GM18861 (cell line): ENCODE results near the gene ZBTB20.

Experiments
- ATAC-seq: cut with Tn5 transposase; IDR thresholded peaks from one replicate; pipeline ENCODE4 v1.9.1; 2021; ENCODE audit not compliant: unreplicated experiment

ZBTB20 gene

DNA sequence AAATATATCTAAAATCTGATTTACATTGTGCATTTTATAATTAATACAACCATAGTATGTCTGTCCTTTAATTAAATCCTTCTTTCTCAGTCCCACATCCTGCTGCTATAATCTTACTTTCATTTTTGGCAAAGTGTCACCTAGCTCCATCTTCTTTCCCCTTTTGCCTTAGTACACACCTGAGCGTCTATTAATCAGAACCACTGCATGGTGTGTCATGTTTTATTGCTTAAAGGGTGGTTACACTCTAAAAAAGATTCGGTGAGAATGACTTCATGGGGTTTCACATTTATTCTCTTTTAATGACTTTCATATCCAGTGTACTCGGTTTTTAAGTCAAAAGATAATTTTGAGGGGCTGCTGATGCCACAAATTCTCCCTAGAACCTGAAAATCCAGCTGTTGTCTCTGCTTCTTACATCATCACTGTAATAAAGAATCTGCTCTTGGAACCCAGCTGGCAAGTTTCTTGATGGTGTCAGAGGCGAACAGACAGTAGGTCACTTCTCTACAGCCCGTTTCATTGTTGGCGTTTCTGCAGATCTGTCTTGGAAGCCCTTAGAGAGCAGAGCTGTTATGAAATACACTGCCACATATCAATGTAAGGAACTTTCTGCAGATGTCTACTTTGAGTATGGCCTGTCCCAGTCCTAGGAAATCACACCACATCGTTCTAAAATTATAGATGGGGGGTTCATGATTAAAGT, 753.6 kb downstream of the ZBTB20 start:
- ATAC-seq: no peak

DNA sequence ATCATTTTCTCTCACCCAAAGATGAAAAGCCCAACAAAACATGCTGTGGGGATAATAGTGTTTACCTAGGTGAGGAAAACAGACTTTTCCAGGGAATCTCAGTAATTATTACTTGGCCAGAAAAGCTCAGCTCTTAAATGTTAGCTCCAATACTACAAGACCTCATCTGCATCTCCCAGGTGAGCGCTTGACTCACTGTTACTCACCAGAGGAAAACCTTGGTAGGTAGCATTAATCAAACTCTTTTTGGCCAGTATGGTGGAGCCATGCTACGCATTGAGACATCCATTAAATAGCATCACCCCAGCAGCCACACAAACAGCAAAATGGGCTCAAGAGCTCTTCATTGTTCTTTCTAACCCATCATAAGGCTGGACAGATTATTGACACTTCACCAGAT, 754.3 kb downstream of the ZBTB20 start:
- no peak for ATAC-seq

- ATAC-seq: no peak
These were observed 757.9 kb downstream of the ZBTB20 start for GRCh38 chr3:114389156-114389555.

- ATAC-seq: no peak
These were observed 762.6 kb downstream of the ZBTB20 start for GRCh38 chr3:114384558-114384903.

DNA sequence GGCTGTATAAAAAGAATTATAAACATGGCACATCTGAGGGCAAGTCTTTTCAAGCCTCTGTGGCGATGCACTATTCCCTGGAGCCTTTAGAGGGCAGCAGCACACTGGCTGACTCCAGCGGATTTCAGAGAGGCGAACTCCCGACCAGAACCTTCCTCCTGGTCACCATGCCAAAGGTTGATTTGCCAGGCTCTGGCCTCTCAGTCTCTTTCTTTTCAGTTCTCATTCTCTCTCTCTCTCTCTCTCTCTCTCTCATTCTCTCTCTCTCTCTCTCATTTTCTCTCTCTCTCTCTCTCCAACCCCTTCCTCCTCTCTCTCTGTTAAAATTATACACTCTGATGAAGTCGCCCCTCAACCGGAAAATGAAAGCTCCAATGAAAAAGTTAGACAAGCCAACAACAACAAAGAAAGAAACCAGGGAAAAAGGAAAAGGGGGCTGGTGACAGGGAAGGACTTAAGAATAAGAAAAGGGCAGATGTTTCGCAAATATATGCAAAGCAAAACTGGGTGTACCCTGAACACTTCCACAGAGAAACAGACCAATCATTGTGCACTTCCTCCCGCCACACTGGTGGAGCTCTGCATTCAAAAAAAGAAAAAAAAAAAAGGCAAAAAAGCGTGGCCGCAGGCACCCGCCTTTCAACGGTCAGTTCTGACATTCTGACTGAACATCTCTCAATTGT, 763.1 kb downstream of the ZBTB20 start:
- ATAC-seq: peak; percentile 84

DNA sequence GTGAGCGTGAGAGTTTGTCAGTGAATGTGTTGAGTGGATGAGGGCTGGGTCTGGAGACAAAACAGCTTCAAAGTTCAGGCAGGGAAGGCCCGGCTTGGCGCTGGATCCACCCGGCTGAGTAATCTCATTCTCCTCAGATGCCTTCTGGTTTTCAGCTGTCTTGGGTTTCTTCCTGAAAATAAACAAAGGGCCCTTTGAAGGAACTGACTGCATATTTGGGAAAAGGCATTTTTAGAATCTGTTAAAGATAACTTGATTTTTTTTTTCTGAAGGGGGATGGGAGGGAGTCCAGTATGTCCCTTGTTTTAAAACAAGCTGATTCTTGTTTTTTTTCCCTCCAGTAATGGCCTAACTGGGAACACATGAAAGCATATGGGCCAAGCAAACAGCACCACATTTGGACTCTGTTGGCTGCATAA, 766.8 kb downstream of the ZBTB20 start:
- ATAC-seq: no peak

DNA sequence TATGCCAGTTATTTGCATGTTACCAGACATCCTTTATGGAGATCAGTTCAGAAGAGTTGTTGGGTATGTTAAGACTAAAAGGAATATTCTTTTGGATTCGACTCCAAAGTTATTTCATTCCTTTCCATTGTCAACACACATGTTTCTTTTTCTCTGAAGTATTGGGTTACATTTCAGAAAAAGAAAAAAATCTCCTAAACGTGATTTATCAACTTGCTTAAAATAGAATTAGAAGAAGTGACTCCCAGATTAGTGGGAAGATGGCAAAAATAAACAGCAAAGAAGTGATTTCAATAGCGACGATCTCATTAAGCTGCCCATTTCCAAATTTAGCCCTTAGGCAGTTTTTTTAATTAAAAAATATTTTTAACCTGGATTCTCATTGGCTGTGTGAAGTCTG, 767.8 kb downstream of the ZBTB20 start:
- ATAC-seq: no peak

- ATAC-seq: no peak
These were observed 768.3 kb downstream of the ZBTB20 start for GRCh38 chr3:114378760-114379159.

DNA sequence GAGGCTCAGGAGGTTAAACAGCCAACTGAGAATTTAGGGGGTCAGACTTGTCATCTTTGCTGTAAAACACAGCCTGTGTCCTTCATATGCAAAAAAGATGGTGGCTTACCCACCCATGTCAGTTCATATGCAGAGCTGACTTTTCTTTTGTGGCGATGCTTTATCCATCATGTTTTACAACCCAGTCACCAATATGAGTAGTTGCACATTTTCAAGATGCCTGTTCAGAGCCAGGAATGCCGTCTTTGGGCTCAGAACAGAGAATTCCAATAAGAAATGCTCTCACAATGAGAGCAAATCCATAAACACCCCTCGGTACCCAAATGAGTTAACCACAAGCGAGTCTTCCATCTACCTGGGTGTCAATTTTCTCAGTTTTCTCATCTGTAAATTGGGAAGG, 769.7 kb downstream of the ZBTB20 start:
- ATAC-seq: no peak

- no peak for ATAC-seq
These were observed 770.4 kb downstream of the ZBTB20 start for GRCh38 chr3:114376516-114377185.

- no peak for ATAC-seq
These were observed 771.3 kb downstream of the ZBTB20 start for GRCh38 chr3:114375608-114376421.

DNA sequence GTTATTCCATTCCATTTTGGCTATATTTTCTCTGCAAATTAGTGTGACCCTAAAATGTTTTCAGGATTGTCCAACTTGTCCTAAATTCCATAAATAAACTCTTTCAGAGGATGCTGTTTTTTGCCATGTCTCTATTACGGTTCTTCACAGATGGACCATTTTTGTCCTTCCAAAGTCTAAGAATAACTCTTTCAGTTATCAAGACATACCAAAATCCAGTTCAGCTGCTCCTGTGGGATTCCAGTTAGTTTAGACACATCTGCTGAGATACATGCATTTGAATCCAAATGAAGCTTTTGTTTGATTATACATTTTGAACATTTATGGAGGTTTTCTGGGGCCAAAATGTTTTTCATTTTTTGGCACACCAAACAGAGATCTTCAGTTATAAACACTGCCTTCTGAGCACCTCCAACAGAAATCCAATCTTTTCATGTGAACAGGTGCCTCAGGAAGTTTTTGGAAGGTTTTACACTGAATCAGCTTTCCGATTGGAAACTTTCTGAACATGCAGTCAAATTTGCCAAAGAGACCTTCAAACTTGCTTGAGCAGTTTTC, 772.6 kb downstream of the ZBTB20 start:
- no peak for ATAC-seq

DNA sequence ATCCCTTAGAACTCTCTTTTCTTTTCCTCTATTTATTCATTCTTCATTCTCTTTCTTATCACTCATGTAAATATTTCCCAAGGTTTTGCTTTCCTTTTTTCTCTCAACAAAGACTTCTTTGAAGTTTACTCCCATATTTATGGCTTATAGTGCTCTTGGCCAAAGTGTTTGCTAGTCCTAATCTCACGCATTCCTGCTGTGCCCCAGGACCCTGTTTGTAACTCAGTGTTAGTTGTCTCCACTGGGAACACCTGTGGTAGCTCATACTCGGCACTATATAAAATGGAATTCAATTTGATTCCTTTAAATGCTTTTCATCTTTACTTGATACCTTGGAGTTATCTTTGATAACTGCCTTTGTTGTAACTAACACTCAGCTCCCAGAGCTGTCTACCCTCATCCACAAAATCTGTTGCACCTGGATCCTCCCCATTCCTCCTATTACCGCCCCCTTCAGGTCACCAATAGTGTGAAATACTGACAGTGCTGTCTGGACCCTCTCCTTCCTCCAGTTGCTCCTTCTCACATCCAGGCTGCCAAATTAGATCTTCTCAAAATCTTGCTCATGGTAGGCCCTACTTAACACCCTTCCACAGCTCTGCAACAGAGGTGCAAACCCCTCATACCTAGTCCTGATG, 776.4 kb downstream of the ZBTB20 start:
- ATAC-seq: no peak

DNA sequence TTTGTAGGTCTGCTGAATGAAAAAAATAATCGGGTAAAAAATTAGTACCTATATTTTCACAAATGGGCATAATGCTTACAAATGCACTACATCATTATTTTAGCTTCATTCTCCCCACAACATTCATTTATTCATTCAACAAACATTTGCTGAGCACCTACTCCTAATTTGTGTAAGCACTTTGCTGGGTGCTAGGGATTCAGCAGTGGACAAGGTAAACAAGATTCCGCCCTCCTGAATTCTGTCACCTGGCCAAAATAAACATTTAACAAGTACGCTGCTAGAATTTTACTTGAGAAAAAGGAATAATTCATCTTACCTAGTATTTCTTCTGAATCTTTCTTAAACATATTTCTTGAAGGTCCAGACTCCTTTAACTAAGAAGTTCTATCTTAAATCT, 781.2 kb downstream of the ZBTB20 start:
- no peak for ATAC-seq

DNA sequence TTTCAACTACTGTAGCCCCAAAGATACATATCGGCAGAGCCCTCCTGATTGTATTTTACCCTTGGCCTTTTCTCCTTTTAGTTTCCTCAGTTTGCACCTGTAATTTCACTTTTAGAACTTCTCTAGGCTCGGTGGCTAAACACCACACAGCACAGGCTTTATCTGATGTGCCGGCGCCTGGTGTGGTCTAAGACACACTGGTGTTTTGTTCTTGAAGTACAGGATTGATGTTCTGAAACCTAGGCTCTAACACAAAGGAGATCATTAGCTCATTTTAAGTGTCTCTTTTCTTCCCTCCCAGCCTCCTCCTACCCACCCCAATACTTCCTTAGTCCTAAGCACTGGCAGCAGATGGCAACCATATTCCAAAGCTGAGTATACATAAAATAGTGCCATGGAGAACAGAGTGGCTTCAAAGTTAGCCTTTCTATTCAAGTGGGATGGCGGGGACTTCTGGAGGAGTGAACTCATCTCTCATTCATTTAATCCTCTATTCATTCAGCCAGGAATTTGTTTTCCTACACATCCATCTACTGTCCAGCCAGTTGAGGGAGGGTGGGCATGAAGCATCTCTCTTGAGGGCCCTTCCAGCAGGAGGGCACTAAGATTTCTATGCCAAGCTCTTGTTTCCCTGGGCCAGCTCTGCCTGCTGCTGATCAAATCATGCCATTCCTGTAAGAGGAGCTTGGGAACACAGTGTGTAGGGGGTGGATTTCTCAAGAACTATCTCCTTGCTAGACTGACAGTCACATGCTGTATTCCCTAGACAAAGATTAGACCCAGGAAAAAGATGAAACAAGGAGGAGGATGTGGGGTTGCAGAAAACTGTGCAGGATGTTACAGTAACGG, 782.1 kb downstream of the ZBTB20 start:
- no peak for ATAC-seq

- no peak for ATAC-seq
These were observed 783.4 kb downstream of the ZBTB20 start for GRCh38 chr3:114363554-114364202.

DNA sequence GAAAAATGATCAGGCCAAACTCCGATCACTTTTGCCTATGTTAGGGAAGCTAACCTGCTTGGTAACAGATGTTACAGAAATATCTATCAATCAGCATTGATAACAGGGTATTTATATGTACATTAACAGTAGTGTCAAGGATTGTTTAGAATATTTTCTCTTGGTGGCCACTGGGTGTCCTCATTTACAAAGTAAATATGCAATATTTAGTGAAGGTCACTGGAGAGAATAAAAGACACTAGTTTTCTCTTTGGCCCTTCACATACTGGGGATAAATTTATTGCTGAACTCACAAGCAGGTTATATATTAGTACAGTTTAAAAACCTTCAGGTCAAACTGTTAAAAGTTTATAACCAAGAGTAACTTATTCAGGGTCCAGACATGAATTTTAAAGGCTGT, 784.3 kb downstream of the ZBTB20 start:
- ATAC-seq: peak; percentile 79

DNA sequence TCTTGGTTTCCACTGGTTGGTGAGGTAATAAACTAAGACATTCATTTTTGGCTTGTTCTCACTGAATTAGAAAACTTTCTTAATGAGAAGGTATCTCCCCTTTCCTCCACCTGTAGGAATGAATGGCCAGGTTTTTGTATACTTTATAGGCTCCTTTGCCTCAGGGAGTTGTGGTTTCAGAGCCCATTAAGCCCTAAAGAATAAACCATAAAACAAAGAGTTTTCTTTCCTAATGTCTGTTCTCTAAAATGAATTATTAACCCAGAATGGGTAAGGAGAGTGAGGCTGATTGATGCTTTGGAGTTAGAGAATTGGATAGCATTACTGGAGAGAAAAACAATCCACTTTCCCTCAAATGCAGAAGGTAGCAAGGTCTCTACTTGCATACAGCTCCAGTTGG, 785.7 kb downstream of the ZBTB20 start:
- no peak for ATAC-seq

DNA sequence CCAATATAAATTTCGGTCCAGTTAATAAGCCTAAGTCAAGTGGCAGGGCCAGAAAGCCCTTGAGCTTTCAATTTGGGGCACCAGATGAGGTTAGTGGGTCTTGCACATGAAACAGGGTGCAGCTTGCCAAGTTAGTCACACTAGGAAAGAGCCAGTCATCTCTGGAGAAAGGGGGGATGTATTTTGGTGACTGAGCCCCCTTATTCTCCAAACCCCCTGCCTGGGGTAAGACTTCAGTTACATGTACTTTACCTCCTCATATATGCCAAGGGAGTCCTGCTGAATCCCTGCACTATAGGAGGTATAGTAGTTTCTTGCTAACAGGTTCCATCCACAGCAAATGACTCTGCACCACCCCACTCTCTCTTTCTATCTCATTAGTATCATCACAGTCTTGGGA, 790.6 kb downstream of the ZBTB20 start:
- ATAC-seq: no peak
